Umbilical cord (tissue), 2 donors: Measurements from ENCODE around the gene TGFB1. TPM values are rescaled to one million over a fixed set of nuclear protein-coding genes. Genes with fewer than 3 reads are reported as not detected.
"Not testable (repeated sequence)": the region's sequence is repeated elsewhere in the genome, so short reads cannot be mapped to it uniquely, and the experiment has no call there.

ENCODE experiments used
- DNase-seq: peaks from one replicate; pipeline ENCODE4 v3.0.0-alpha.2; 2015; ENCODE audit warnings: low spot score
- total RNA-seq: library from RNA; depleted of rRNA; stranded (reverse); fragments of >200 nt; gene quantifications from one replicate; pipeline ENCODE4 v1.2.3, GENCODE V29; 2014; ENCODE audit warnings: low replicate concordance; ENCODE audit not compliant: insufficient read depth

TGFB1 gene
- total RNA-seq, 1 donor from 2014 or later: 13.2 TPM

DNA sequence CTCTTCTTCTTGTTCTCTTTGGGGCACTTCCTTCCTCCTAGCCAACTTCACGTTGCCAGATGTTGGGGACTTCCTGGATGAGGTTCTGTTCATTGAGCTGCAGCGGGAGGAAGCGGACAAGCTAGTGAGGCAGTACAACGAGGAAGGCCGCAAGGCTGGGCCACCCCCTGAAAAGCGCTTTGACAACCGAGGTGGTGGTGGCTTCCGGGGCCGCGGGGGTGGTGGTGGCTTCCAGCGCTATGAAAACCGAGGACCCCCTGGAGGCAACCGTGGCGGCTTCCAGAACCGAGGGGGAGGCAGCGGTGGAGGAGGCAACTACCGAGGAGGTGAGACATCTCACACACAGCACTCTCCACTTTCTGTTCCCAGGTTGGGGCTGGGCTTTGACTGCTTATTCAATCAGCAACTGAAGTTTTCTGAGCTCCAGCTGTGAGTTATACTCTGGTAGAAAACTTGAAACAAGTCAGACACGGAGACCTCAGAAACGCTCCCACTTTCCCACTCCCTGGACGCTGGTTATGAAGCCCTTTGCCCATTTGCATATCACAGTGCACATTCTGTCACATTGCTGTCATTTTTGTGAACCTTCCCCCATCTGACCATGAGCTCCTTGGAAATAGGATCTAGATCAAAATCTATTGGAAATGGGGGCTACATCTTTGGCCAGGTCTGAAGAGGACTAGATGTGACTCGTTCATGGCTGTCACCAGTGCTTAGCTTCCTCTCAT lies 50.9 kb downstream of the TGFB1 start:
- no peak for DNase-seq

GRCh38 chr19:41300555-41300954 lies 53.2 kb downstream of the TGFB1 start:
- DNase-seq: no peak

- peak; percentile 51 for DNase-seq
Observed at GRCh38 chr19:41299755-41300089, 54.0 kb downstream of the TGFB1 start.

GRCh38 chr19:41299046-41299754 lies 54.5 kb downstream of the TGFB1 start:
- DNase-seq: no peak

DNA sequence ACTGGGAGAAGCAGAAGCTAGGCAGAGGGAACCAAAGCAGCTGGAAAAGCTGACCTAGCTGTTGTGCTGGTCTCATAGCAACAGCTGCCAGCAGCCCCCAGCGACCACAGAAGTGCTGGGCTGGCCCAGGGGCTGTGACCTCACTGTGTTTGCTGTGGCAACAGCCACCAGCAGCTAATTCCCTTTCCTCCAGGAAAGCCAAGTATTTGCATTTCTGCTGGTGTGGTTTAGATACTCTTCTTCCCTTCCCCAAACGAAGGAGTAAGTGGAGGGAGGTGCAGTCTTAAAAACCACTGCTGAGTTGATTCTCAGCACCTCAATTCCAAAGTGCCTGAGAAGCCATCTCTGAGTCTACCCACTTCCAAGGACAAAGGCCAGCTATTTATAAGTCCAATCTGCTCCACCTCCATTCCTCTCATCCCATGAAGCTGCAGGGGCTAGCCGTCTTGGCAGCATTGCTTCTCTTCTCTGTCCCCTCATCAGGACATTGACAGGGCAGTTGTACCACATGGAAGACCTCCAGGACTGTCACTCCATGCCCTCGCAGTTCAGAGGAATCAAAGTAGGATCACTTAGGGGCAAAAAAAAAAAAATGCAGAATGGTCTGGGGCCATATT lies 55.3 kb downstream of the TGFB1 start:
- peak; percentile 75 for DNase-seq

DNA sequence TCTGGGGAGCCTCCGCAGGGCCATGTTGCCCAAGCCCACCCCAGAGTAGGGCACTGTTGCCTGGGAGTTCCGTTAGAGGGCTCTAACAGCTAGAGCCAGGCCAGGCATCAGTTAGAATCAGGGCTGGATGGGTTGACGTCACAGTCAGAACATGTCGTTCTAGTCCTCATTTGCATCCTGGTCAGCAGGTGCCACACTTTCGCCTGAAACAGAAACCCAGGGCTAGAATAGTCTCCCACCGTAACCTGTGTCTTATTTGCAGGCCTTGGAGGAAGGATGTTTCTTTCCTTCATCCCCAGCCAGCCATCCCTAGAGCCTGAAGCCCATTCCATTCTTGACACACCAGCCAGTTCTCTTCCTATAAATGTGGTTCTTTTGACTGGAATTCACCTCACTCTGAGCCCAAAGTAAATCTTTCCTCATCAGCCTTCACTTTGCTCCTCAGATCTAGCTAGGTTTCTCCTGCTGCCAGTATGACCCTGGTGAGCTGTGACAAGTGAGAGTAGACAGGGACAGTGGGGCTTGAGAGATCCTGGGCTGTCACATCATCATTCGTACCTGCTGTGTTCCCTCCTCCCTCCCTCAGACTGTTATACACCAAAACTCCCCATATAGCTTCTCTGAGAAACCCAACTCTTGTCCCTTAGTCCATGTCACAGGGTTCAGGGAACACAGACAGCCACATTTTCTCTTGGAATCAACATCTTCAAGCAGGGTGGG lies 55.9 kb downstream of the TGFB1 start:
- DNase-seq: no peak

- DNase-seq: no peak
Observed at GRCh38 chr19:41296433-41296871, 57.3 kb downstream of the TGFB1 start.

- DNase-seq: no peak
Observed at GRCh38 chr19:41295499-41295898, 58.2 kb downstream of the TGFB1 start.

DNA sequence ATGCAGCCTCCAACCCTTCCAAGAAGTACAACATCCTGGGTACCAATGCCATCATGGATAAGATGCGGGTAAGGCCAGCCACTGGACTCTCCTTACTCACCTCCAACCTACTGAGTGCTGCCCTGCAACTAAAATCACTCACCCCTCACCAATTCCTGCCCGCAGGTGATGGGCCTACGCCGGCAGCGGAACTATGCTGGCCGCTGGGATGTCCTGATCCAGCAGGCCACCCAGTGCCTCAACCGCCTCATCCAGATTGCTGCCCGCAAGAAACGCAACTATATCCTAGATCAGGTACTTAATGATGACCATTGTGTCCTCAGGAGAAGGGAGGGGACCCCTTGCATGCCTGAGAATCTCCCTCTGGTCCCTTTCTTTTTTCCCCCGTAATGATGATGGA lies 59.3 kb downstream of the TGFB1 start:
- DNase-seq: no peak

GRCh38 chr19:41289814-41290213 lies 63.9 kb downstream of the TGFB1 start:
- not testable (repeated sequence) for DNase-seq

GRCh38 chr19:41288673-41289530 lies 64.8 kb downstream of the TGFB1 start:
- DNase-seq: no peak

Other genes with a start within 250 kb of the TGFB1 start
- not detected for gene CYP2F1, start 239.5 kb downstream of the TGFB1 start, total RNA-seq
- gene CYP2S1, start 160.7 kb downstream of the TGFB1 start, total RNA-seq: 1.2 TPM
- 104 TPM for gene AXL, start 134.7 kb downstream of the TGFB1 start, total RNA-seq
- gene HNRNPUL1, start 89.5 kb downstream of the TGFB1 start, total RNA-seq: 56.8 TPM
- 5.1 TPM for gene CCDC97, start 43.8 kb downstream of the TGFB1 start, total RNA-seq
- gene B9D2, start 10.2 kb upstream of the TGFB1 start, total RNA-seq: 2.2 TPM
- 32.0 TPM for gene TMEM91, start 22.6 kb upstream of the TGFB1 start, total RNA-seq
- 15.9 TPM for gene EXOSC5, start 43.4 kb upstream of the TGFB1 start, total RNA-seq
- 31.1 TPM for gene BCKDHA, start 43.9 kb upstream of the TGFB1 start, total RNA-seq
- not detected for gene B3GNT8, start 73.5 kb upstream of the TGFB1 start, total RNA-seq
- 20.9 TPM for gene DMAC2, start 86.0 kb upstream of the TGFB1 start, total RNA-seq
- not detected for gene ERICH4, start 89.2 kb upstream of the TGFB1 start, total RNA-seq
- gene CEACAM21, start 222.2 kb upstream of the TGFB1 start, total RNA-seq: not detected